SIG-M5 treated with dmso at 0.1 percent for 504 hours (cell line): ENCODE data around the gene TSPAN18.
A peak's percentile ranks its signal among the peaks of the same experiment; 100 is the strongest.

Experiments
- DNase-seq: peaks from one replicate; lab custom pipeline; 2025; ENCODE audit not compliant: unreplicated experiment; lab: John Stamatoyannopoulos, UW

Gene TSPAN18

GRCh38 chr11:44775366-44775984, 48.7 kb downstream of the TSPAN18 start:
- DNase-seq: peak; percentile 28

DNA sequence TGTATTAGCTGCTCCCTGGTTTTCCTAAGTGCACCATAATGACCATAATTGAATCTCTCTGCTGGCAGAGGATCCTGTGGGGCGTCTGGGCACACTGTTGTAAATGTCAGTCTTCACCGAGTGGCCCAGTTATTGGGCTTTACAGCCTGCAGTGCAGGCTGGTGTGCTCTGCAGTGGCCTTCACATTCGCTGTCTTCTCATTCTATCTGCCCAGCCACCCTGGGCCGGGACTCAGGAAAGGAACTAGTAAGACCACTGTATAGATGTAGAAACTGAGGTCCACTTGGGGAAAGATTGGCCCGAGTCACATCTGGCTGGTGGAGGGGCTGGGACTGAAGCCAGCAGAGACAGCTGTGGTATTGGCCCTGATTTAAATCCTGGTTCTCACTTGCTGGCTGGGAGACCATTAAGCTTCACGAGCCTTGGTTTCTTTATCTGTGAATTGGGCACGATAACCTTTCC, 49.3 kb downstream of the TSPAN18 start:
- DNase-seq: no peak

DNA sequence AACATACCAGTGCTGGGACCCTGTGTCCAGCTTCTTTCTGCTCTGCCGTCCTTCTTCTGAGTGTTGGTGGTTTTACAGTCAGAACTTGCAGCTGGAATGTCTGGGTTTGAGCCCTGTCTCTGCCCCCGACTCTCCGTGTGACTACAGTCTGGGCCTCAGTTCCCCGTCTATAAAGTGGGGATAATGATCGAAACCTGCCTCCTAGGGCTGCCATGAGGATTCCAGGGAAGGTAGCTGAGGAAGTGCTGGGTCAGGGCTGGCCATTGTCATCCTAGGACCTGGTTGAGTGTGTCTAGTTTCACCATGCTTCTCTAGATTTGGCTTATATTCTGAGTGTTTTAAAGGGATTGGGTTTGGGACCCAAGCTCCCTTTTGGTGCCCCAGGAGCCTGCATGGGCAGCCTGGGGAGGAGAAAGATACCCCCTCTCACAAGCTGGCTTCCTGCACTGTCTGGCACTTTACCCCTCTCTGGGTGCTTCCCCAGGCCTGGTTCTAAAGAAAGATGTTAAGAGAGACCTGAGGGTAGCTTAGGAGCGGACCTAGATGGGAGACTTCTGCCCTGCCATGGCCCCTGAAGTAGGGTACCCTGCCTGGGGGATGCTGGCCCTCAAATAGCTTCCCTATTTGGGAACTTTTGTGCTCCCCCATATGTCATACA, 49.9 kb downstream of the TSPAN18 start:
- DNase-seq: no peak

DNA sequence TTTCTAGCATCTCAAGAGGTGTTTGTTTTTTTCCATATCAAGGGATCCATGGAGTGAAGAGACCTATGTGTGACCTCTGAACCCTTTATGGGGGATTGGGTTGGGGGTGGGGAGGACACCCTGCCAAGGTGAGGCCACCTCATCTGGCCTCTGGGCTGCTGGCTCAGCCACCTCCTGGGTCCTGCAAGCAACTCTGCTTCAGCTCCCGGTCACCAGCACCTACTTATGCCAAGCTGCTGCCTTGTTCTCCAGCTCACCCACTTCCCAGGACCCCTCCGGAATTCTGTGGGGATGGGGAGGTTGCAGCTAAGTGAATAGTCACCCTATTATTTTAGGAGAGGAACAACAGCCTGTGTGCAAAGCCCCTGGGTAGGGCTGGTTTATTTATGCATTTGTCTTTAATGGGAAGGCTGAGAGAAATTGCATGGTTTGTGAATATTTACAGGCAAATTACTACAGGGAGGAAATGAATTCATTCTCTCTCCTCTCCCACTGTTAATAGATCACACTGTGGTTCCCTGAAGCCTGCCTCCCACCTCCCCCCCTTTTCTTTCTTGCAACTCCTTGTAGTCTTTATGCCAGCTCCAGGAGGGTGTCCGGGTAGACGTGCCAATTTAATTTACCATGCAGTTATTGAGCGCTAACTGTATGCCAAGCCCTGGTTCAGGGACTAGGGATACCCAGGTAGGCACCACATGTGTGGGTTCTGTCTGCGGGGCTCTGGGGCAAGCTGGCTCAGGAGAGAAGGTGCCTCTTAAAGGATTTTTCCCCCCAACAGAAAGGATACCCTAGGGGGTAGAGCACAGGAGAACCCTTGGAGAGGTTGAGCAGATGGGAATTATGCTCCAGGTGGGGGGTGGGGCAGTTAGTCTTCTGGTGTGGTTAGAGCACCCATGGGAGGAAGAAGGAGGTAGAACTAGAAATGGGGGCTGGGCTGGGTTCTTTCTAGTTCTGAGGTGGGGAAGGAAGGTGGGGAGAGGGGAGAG, 50.7 kb downstream of the TSPAN18 start:
- no peak for DNase-seq

DNA sequence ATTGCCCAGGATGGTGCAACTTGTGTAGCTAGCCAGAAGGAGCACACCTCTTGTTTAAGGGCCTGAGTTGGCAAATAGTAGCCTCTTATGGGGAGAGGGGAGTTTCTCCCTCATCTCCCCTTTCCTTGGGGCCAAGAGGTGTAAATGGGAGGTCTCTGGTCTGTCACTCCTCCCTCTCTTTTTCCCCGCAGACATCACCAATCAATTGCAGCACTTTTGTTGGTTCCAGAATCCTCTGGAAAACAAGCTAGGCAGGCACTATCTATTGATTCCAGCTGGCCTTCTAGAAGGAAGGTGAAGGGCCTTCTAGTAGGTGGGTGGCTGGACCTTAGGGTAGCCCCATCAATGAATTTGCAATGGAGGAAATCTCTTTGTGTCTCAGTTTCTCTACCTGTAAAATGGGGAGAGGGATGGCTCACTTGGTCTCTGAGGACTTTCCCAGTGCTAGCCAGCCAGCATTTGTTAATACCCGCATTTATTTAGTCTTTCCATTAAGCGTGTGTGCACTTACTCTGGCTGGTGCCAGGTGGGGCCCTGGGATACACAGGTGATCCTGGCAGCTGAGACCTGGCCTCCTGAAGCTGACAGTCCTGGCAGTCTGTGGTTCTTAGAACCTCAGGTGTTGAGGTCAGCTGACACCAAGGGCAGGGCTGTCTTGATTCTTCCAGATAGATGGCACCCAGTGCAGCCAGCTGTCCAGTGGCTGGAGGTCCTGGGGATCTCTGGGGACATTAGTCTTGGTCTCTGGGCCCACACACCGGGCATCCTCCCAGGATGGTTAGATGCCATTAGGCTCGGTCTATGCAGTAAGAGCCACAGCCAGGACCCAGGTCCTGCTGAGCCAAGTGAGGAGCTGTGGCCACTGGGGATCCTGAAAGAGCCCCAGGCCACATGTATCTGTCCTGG, 51.7 kb downstream of the TSPAN18 start:
- no peak for DNase-seq

DNA sequence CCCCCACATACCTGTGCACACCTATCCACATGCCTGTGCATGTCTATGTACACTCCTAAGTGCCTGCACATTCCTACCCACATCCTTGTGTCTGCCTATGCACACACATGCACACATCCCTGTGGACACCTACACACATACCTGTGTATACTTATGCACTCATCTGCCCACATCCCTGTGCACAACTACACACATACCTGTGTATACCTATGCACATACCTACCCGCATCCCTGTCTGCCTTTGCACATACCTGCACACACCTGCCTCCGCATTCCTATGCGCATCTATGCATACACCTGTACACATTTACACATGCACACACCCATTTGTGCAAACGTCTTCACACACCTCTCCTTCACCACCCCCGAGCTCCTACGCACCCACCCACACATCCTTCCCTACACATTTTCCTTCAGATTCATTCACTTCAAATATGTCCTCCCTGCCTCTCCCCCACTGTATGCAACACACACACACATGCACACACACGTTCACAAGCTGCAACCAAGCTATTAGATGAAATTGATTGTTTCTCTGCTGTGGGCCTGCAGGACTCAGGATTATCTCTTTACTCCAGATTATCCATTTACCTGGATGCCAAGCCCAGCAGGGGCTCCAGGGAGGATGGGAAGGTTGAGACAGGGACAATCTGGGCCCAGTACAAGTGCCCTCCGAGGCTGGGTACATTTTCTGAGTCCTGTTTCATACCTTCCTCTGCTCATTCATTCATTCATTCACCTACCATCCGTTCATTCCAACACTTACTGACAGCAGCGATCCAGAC, 53.2 kb downstream of the TSPAN18 start:
- no peak for DNase-seq

DNA sequence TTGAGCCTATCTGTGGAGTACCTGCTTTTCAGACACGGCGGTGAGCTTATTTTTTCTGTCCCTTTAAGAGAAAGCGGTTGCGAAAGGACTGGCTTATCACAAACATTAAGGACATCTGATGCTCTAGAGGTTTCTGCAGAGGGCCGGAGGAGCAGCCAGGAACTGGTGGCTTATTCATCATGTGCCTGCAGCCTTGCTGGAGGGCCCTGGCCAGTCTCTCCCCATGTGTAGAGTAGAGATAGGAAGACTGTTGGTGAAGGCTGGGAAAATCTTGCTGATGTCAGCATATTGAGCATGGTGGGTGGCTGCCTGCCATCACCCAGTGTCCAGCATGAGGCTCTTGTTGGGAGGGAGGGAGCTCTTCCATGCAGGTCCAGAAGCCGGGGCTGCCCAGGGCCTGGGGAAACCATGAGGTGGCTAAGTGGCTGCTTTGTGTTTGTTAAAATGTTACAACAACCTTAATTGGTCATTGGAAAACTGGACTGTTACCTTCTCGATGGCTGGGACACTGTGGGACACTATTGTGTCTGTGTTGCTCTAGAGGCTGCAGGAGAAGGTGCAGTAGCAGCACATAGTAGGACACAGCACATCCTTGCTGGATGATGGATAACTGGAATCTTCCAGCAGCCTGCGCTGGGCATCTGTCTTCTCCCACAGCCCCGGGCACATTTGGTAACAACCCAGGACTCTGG, 54.3 kb downstream of the TSPAN18 start:
- DNase-seq: no peak

DNA sequence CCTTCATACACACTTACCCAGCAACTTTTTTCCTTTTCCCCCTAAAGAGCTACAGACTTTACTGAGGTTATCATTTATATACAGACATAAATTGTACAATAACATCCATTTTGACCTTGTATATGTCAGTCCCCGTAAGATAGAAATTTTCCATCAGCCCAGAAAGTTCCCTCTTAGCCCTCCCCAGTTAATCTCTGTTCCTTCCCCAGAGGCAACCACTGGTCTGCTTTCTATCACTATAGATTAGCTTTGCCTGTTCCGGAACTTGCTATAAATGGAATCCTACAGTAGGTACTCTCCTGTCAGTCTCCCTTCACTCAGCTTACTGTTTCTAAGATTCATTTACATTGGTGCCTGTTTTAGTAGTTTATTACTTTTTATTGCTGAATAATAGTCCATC, 54.9 kb downstream of the TSPAN18 start:
- no peak for DNase-seq

DNA sequence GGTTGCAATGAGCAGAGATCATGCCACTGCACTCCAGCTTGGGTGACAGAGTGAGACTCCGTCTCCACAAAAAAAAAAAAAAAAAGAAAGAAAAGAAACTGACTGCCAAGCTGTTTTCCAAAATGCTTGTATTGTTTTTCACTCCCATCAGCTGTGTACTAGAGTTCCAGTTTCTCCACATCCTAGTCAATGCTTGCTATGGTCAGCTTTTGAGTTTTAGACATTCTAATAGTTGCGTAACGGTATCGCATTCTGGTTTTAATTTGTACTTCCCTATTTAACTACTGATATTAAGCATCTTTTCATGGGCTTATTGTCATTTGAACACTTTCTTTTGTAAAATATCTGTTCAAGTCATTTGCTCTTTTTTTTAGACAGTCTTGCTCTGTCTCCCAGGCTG, 55.7 kb downstream of the TSPAN18 start:
- no peak for DNase-seq

GRCh38 chr11:44784436-44784760, 57.6 kb downstream of the TSPAN18 start:
- DNase-seq: peak; percentile 17

GRCh38 chr11:44784851-44785250, 58.1 kb downstream of the TSPAN18 start:
- DNase-seq: no peak

- no peak for DNase-seq
These were observed 59.3 kb downstream of the TSPAN18 start for GRCh38 chr11:44785856-44786607.

DNA sequence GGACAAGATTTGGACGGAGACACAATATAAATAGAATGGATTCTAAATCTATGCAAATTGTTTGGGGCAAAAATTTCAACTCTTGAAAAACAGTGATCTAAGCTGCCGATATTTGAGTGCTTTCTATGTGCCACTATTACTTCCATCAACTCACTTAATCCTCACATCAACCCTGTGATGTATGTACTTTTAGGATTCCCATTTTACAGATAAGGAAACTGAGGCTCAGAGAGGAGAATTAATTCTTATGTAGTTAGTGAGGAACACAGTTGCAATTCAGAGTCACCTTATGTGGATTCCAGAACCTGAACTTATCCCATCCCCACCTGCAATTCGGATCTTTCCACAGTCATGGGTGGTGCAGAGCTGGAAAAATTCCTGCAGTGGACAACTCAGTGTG, 60.3 kb downstream of the TSPAN18 start:
- DNase-seq: no peak

DNA sequence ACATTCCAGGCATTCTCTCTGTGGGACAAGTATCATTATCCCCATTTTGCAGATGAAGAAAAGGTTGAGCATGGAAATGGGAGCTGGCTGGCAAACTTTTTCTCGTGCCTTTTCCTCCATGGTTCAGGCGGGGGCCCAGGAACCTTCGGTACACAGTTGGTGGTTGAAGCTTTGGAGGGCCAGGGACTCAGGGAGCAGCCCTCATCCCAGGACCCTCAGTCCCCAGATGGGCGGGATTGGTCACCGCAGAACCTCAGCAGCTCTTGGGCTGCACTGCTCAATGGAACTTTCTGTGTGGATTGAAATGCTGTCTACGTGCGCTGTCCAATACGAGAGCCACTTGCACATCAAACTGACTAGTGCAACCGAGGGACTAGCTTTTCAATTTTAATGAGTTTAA, 61.2 kb downstream of the TSPAN18 start:
- DNase-seq: no peak

DNA sequence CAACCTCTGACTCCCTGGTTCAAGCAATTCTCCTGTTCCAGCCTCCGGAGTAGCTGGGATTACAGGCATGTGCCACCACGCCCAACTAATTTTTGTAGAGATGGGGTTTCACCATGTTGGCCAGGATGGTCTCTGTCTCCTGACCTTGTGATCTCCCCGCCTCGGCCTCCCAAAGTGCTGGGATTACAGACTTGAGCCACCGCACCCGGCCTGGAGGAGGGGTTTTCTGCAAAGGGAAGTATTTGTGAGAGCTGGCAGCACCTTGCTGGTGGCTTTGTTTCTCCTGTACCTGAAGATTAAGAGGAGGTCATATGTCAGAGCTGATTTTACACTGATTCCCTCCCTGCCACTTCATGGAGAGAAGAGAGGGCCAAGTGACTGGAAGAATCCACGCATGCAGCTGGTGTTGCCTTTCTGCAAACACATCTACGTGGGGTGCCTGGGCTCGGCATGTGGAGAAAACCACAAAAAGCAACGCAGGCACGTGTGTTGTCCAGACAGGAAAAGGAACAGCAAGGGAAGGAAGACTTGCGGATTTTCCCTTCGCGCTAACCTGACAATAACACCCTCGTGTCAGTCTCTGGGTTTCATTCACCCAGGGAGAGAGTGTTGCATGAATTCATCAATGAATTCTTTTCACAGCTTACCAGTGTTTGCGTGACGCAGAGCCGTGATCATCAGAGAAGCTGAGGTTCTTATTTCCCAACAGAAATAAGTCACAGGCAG, 61.9 kb downstream of the TSPAN18 start:
- no peak for DNase-seq

DNA sequence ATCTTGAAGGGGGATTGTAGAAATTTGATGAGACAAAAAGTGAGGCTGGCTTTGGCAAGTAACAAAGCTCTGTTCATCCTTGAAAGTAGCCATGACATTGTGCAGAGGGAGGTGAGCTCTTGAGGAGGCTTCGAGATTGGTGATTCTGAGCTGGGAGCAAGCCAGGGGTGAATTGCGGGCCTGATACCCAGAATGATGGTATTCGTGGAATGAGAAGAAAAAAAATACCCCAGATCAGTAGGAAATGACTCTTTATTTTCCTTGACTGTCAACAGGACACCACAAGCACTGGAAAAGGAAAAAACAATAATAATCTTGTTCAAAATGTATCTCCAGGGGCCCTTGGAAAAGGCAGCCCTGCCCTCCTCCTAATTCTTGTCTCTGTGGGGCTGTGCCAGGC, 62.7 kb downstream of the TSPAN18 start:
- no peak for DNase-seq

- DNase-seq: no peak
These were observed 63.4 kb downstream of the TSPAN18 start for GRCh38 chr11:44790211-44790610.

DNA sequence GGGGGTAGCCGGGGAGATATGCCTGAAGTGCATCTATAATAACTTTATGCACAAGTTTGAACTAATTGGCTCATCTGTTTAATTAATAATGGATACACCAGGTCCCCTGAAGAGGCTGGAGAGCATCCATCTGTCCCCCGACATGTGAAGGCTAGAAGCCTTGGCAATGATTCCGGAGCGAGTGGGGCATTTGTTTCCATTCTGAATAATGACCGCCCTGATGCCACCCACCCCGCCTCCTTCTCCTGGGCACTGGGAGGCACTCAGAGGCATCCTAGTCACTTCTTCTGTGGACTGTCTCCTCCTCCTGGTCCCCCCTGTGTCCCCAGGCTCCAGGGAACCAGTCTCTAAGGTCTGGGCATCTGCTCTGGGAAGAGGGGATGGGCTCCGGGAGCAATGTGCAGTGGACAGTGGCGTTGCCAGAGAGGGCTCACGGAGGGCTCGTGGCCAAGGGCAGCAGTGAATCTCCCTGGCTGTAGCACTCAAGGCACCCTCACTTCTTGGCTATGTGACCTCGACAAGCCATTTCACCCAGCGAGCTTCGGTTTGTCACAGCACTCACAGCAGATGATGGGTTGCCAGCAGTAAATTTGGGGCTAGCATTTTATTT, 64.7 kb downstream of the TSPAN18 start:
- DNase-seq: no peak
